Measurements from ENCODE around the gene FAM47C. TPM values are rescaled to one million over a fixed set of nuclear protein-coding genes. Genes with fewer than 3 reads are reported as not detected.

FAM47C gene
- total and polyA plus RNA-seq, 2 of the 4 experiments (the other 2 are of a cell fraction): not detected

DNA sequence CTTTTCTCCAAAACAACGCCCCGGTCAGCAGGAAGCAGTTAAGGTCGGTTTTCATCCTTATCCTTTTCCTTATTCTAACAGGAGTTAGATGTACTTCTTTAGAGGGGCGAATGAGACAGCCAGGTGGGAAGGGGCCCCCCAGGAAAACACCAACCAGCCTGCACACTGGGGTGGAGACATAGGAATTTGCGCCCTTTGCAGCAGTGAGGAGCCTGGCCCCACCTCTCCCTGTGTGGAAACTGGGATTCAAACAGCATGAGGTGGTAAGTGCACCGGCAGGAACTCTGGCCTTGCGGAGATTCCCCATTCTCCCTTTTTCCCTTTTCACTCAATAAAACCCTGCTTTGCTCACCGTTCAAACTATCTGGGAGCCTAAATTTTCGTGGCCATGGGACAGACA lies 8.0 kb upstream of the FAM47C start:
- ChIA-PET POLR2A (ENCODE audit: unreplicated experiment) (no interaction called here), CTCF (no interaction called here)
- Histone ChIP-seq H2BK5ac (ENCODE audit: low read depth, low read length, poor library complexity, severe bottlenecking) (no peak overlapping the region), H3K27me3 (ENCODE audit: control insufficient read depth, insufficient read depth, low read length) (no peaks in the 10 kb centered on the region), H2AFZ (replicated peaks; ENCODE audit: low read length, poor library complexity) (no peak overlapping the region), H2BK120ac (ENCODE audit: low read depth, low read length) (no peak overlapping the region), H3K36me3 (ENCODE audit: control insufficient read depth, insufficient read depth, low read length) (no peaks in the 10 kb centered on the region), H3K9me3 (ENCODE audit: control insufficient read depth, insufficient read depth, low read length) (no peaks in the 10 kb centered on the region), H2BK20ac (ENCODE audit: low read depth, low read length) (no peak overlapping the region), H3K56ac (ENCODE audit: extremely low read depth, insufficient read depth, low read length) (no peak overlapping the region), H3K18ac (ENCODE audit: low read depth, low read length) (no peak overlapping the region), H3K79me1 (ENCODE audit: low read depth in 1 of 2, low read length in 2 of 2) (no peaks in the 10 kb centered on the region), H3K14ac (replicated peaks; ENCODE audit: low read depth, low read length) (no peak overlapping the region), H3K4me3 (ENCODE audit: insufficient read depth, low read depth, low read length) (no peak overlapping the region), H3K9ac (ENCODE audit: low read depth, low read length) (no peak overlapping the region), H2AK5ac (ENCODE audit: low read depth, low read length) (no peak overlapping the region), H2BK15ac (ENCODE audit: low read depth, low read length) (no peak overlapping the region), H4K8ac (ENCODE audit: low read depth in 2 of 2, low read length in 2 of 2) (no peak overlapping the region), H3K9me1 (ENCODE audit: insufficient read depth, low read length) (no peaks in the 10 kb centered on the region), H2AK9ac (replicated peaks; ENCODE audit: low read depth, low read length, poor library complexity) (no peak overlapping the region), H3K23ac (ENCODE audit: low read depth, low read length) (no peak overlapping the region), H3K4me2 (ENCODE audit: low read depth, low read length) (no peak overlapping the region), H3K27ac (ENCODE audit: insufficient read depth, low read length) (no peak overlapping the region), H3K4ac (ENCODE audit: low read depth, low read length) (no peak overlapping the region), H4K20me1 (ENCODE audit: insufficient read depth, low read length) (no peaks in the 10 kb centered on the region), H4K5ac (ENCODE audit: low read depth, low read length) (no peak overlapping the region), H3K4me1 (ENCODE audit: control insufficient read depth, insufficient read depth, low read length) (no peaks in the 10 kb centered on the region), H4K91ac (ENCODE audit: insufficient read depth, low read depth, low read length) (no peak overlapping the region)
- no TSS peak for BruUV-seq (replicated peaks)
- TF ChIP-seq MAZ (IDR thresholded peaks at IDR 0.05; ENCODE audit: borderline replicate concordance, low read depth, low read length): no peak
- dilution Hi-C loops (cut with HindIII; ENCODE audit: low sequenced_read_pairs, unreplicated experiment) (no loop called here), in situ Hi-C loops (cut with MboI; ENCODE audit: low sequenced_read_pairs) (no loop called here), intact Hi-C loops (cut with micrococcal nuclease) (no loop called here)
- no peak for ATAC-seq (ENCODE audit: low read depth)
- DNase-seq: no peak
- WGBS, 2 experiments (ENCODE audit: extremely low coverage in 2 of 2, insufficient read length in 1 of 2): no CpG with 5 or more reads among the region's 9 CpGs

Data from IMR-90 (cell line).